ENCODE measurements around the gene SFXN5. TPM values are rescaled to one million over a fixed set of nuclear protein-coding genes. Genes with fewer than 3 reads are reported as not detected.

SFXN5 gene
- total RNA-seq, 6 experiments from 2014 or later, result 10.2 to 17.0 (median 14.7) TPM

DNA sequence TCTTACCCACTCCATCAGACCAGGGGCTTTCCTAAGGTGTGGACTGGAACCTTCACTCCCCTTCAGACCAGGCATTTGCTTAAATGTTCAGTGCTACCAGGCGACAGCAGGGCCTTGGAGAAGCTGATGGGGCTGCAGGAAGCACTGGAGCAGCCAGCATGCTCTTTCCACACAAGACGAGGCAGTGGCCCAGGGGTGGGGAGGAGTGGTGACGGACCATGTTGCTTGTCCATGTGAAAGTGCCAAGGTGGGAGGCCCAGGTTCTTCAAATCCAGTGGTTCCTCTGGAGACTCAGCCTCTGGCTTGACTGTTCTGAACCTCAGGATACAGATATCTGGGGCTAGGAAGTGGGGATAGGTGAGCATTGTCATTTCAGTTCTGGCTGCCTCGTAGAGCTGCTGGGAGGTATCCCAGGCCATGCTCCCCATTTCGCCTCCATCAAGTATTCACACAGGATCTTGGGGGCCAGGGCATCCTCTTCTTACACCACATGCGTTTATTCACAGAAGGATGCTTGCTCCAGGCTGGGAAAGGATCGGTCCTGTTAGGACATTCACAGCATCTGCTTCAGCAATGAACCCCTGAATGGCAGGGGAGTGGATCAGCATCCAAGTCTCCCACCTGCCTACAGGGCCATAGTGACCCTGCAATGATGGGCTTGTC is 62.2 kb downstream of the SFXN5 start:
- Mint-ChIP-seq H3K36me3 (ENCODE audit: low read depth) (peaks cover 14% of the 10 kb centered on the region), H3K27me3 (ENCODE audit: insufficient read depth) (no peaks in the 10 kb centered on the region; the same call in 1 of the 2 replicates), H3K4me1 (ENCODE audit: low read depth) (peaks cover 10% of the 10 kb centered on the region), H3K9me3 (no peaks in the 10 kb centered on the region), H3K4me3 (no peak overlapping the region), H3K27ac (no peak overlapping the region)
- no peak for DNase-seq
- TF ChIP-seq CTCF (IDR thresholded peaks at IDR 0.05), result no peak

DNA sequence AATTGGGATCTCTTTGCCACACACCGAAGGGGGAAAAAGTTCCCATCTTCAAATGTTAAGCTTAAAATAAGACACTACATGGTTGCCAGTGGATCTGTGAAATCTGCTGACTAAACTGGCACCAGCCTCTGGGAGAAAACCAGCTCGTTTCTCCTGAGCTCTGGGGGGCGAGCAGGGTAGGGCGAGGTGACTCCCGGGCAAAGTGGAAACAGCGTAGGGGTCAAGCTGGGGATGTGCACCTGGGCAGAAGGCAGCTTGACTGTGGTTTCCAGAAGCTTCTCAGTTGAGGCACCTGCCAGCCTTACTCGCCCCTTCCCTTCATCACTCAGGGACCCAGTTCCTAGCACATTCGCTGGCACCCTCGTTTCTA is 62.8 kb downstream of the SFXN5 start:
- DNase-seq, result no peak
- H3K27me3 Mint-ChIP-seq (ENCODE audit: insufficient read depth), result no peaks in the 10 kb centered on the region; the same call in 1 of the 2 replicates
- no peak overlapping the region for H3K4me3 Mint-ChIP-seq
- TF ChIP-seq CTCF (IDR thresholded peaks at IDR 0.05), result no peak
- H3K27ac Mint-ChIP-seq, result no peak overlapping the region
- H3K9me3 Mint-ChIP-seq, result no peaks in the 10 kb centered on the region
- H3K36me3 Mint-ChIP-seq (ENCODE audit: low read depth), result peaks cover 14% of the 10 kb centered on the region
- H3K4me1 Mint-ChIP-seq (ENCODE audit: low read depth), result peaks cover 4% of the 10 kb centered on the region

- DNase-seq, result no peak
These were observed 63.3 kb downstream of the SFXN5 start for GRCh38 chr2:73007991-73008765.

GRCh38 chr2:73006969-73007710 is 64.4 kb downstream of the SFXN5 start:
- Mint-ChIP-seq H3K27me3 (ENCODE audit: insufficient read depth) (no peaks in the 10 kb centered on the region; the same call in 1 of the 2 replicates), H3K27ac (no peak overlapping the region), H3K4me1 (ENCODE audit: low read depth) (no peaks in the 10 kb centered on the region), H3K4me3 (no peak overlapping the region), H3K9me3 (no peaks in the 10 kb centered on the region), H3K36me3 (ENCODE audit: low read depth) (peaks cover 14% of the 10 kb centered on the region)
- TF ChIP-seq CTCF (IDR thresholded peaks at IDR 0.05), result no peak
- DNase-seq, result no peak

More at GRCh38 chr2:73007991-73008765, 63.3 kb downstream of the SFXN5 start:
- H3K36me3 Mint-ChIP-seq (ENCODE audit: low read depth), result peaks cover 14% of the 10 kb centered on the region
- TF ChIP-seq CTCF (IDR thresholded peaks at IDR 0.05), result no peak
- no peaks in the 10 kb centered on the region; the same call in 1 of the 2 replicates for H3K4me1 Mint-ChIP-seq (ENCODE audit: low read depth)
- H3K27ac Mint-ChIP-seq, result no peak overlapping the region
- no peaks in the 10 kb centered on the region; the same call in 1 of the 2 replicates for H3K27me3 Mint-ChIP-seq (ENCODE audit: insufficient read depth)
- H3K4me3 Mint-ChIP-seq, result no peak overlapping the region
- no peaks in the 10 kb centered on the region for H3K9me3 Mint-ChIP-seq

GRCh38 chr2:73004889-73005596 is 66.5 kb downstream of the SFXN5 start:
- peaks cover 8% of the 10 kb centered on the region; the same call in 1 of the 2 replicates for H3K36me3 Mint-ChIP-seq (ENCODE audit: low read depth)
- H3K9me3 Mint-ChIP-seq, result no peaks in the 10 kb centered on the region
- H3K4me3 Mint-ChIP-seq, result no peak overlapping the region
- H3K27me3 Mint-ChIP-seq (ENCODE audit: insufficient read depth), result no peaks in the 10 kb centered on the region; the same call in 1 of the 2 replicates
- no peak overlapping the region for H3K27ac Mint-ChIP-seq
- no peak for TF ChIP-seq CTCF (IDR thresholded peaks at IDR 0.05)
- peaks cover 10% of the 10 kb centered on the region for H3K4me1 Mint-ChIP-seq (ENCODE audit: low read depth)
- DNase-seq, result no peak
